Measurements from ENCODE around the gene CNTN1.

DNA sequence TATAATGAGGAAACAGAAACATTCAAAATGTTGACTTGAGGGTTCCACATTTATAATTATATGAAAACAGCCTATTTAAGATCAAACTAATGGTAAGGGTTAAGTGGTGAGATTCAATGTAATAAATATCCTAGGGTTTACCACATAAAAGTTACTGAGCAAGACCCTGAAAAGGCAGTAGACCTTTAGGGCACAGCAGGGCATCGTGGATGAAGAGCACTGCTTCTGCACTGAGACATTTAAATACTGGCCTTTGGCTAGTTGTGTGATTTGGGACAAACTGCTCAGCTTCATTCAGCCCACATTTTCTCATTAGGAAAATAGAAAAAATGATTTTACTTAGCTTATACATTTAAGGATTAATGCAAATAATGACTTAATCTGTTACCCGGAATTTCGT, 42.0 kb downstream of the CNTN1 start:
- no peak for TF ChIP-seq POLR2A (IDR thresholded peaks at IDR 0.05)
- TF ChIP-seq, protein P1, sequence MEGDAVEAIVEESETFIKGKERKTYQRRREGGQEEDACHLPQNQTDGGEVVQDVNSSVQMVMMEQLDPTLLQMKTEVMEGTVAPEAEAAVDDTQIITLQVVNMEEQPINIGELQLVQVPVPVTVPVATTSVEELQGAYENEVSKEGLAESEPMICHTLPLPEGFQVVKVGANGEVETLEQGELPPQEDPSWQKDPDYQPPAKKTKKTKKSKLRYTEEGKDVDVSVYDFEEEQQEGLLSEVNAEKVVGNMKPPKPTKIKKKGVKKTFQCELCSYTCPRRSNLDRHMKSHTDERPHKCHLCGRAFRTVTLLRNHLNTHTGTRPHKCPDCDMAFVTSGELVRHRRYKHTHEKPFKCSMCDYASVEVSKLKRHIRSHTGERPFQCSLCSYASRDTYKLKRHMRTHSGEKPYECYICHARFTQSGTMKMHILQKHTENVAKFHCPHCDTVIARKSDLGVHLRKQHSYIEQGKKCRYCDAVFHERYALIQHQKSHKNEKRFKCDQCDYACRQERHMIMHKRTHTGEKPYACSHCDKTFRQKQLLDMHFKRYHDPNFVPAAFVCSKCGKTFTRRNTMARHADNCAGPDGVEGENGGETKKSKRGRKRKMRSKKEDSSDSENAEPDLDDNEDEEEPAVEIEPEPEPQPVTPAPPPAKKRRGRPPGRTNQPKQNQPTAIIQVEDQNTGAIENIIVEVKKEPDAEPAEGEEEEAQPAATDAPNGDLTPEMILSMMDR (IDR thresholded peaks at IDR 0.05) = no peak
